Measurements from ENCODE around the gene PPP2R5E.
A peak's percentile ranks its signal among the peaks of the same experiment; 100 is the strongest.

The PPP2R5E gene

DNA sequence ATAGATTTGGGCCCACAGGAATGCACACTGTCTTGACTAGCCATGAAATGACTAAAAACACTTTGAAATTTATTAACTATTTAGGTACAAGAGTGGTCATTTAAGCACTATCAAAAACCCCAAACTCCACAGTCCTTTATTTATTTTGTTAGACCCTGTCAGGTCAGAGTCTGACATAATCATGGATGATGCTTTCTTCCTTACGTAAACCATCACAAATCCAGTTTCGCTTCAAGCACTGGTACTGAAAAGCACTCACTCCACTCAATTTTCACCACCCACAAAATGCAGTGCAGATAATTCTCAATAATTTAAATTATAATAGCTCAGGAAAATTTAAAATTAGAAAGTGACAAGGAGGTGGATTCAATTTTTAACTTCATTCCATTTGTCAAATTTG is 25.8 kb downstream of the PPP2R5E start:
- no peak for DNase-seq

DNA sequence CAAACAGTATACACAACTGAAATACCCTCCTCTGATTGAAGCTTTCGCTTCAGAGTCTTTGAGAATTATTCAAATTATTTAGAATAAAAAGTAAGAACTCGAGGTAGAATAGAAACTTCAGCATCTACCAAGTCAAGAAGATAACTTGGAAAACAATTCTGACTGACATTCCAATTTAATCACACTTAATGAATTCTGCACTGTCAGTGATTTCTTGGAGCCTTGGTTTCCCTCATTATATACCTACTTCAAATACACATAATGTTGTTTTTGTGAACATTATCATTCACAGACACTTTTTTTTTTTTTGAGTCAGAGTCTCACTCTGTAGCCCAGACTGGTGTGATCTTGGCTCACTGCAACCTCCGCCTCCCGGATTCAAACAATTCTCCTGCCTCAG is 27.9 kb downstream of the PPP2R5E start:
- DNase-seq = no peak

DNA sequence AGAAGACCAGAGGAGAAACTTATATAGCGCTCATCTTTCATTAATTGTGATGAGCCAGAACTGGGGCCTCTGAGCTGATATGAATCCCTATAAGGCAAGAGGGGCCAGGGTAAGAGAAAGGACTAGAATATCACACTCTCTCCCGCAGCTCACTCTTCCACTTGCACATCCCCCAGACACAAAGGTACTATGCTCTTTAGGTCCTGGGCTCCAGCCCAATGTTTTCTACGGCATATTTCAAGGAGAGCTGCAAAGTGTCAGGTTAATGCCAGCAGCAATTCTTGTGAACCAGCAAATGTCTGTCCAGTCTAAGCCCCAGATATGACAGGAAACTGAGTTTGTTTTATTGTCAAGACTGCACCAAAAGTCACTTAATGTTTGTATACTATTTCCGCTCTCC is 29.4 kb downstream of the PPP2R5E start:
- no peak for DNase-seq

DNA sequence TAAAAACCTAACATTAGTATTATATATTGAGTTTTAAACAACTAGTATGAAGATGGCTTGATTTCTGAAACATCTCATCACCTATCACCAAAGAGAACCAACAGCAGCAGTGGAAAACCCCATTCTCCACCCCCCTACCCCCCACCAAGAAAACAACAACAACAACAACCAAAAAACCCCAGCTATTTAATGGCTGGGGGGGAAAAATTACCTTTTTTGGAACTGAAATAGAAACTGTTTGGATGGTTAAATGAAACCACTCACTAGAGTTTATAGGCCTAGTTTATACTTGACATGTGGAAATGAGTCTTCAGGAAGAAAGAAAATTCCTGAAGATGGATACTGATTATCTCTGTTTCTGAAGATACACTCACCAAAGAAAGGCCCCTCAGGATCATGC is 30.3 kb downstream of the PPP2R5E start:
- no peak for DNase-seq

- DNase-seq = no peak
Measured at GRCh38 chr14:63510538-63510937, 32.6 kb downstream of the PPP2R5E start.

GRCh38 chr14:63508033-63508432 is 35.1 kb downstream of the PPP2R5E start:
- no peak for DNase-seq

DNA sequence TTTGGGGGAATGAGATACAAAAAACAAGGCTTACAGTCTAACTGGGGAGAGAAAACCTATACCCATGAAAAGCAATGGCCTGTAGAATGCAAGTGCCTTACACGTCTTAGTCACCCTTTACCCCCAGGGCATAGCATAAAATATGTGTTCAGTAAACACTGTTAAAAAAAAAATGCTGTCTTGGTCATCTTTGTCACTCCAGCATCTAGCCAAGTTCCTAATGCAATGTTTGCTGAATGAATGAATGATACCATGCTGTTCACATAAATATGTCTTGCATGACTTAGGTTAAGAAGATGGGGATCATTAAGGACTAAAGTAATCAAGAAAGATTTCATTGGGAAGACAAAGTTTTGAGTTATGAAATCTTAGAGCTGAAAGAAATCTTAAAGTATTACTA is 38.5 kb downstream of the PPP2R5E start:
- no peak for DNase-seq

GRCh38 chr14:63501429-63501828 is 41.7 kb downstream of the PPP2R5E start:
- DNase-seq = peak; percentile 8

GRCh38 chr14:63499701-63500250 is 43.4 kb downstream of the PPP2R5E start:
- DNase-seq = peak; percentile 22

DNA sequence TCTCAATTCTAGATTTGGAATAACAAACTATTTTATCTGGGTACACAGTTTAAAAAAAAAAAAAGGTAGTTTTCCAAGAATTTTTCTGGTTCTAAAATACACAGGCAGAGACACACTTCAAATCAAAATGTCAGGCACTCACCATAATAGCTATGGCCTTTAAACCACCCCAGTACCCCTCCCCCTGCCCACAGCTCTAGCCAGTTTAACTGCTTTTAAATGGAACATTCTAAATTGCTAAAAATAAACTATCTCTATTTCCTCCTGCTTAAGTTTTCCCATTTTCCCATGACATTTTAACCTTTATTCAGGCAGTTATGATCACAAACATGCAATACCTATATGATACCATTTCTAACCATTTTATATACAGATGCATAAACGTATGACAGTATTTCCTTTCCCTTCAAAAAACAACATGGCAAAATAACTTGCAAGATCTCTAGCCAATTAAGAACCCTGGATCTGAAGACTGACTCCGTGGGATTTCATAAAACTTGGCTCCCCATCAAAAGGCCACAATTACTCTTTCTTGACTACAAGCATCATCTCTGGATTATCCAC is 46.3 kb downstream of the PPP2R5E start:
- peak; percentile 21 for DNase-seq

GRCh38 chr14:63493246-63493645 is 49.9 kb downstream of the PPP2R5E start:
- DNase-seq = peak; percentile 64

DNA sequence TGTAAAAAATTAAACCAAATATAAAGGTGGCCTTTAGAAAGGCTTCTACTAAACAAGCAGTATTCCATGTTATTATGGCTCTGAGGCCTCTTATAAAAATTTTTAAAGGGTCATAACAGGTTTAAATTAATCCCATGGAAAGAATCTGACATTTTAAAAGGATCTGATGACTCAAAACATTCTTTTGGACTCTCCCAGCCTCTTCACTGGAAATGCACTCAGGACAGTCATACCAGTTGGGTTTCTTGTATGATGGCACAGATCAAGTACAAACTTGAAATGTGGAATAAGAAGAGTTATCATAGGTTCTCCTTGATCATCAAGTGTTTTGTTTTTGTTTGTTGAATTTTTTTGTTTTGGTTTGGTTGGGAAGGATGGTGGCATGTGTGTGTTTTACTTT is 50.8 kb downstream of the PPP2R5E start:
- DNase-seq = peak; percentile 83

DNA sequence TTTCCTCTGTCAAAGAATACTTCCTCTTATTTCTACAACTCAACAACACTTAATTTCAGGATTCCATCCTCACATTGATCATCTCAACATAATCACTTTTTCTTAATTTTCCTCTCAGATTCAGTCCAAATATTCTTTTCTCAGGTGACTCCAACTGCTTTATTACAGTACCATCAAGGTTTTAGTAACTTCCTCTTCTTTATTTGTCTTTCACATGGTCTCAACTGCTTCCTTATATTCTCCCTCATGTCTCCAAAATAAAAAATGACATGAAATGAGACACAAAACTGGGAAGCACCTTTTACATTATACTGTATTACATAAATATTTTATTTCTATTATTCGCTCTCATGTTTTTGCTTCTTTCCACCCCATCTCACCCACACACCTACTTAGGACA is 55.5 kb downstream of the PPP2R5E start:
- DNase-seq = no peak

GRCh38 chr14:63486738-63487137 is 56.4 kb downstream of the PPP2R5E start:
- DNase-seq = no peak

GRCh38 chr14:63483315-63483714 is 59.9 kb downstream of the PPP2R5E start:
- DNase-seq = no peak

GRCh38 chr14:63480599-63480998 is 62.6 kb downstream of the PPP2R5E start:
- no peak for DNase-seq

DNA sequence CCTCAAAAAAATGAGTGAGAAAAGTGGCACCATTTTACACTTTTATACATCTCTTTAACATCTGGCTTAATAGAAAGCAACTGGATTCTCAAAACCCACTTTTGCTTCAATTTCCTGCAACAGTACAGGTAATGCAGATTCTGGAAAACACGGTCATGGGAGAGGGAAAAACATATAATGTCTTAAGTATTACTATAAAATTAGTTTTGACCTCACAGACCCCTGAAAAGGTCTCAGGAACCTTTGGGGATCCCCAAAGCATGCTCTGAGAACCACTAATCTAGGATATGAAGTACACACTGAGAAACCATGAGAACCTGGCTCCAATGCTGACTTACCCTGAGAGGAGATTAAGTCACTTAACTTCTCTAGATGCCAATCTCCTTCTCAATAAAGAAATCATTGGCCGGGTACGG is 64.7 kb downstream of the PPP2R5E start:
- DNase-seq = no peak

- no peak for DNase-seq
Measured at GRCh38 chr14:63478010-63478409, 65.2 kb downstream of the PPP2R5E start.

- no peak for DNase-seq
Measured at GRCh38 chr14:63477556-63477955, 65.6 kb downstream of the PPP2R5E start.

GRCh38 chr14:63475761-63476160 is 67.4 kb downstream of the PPP2R5E start:
- no peak for DNase-seq

DNA sequence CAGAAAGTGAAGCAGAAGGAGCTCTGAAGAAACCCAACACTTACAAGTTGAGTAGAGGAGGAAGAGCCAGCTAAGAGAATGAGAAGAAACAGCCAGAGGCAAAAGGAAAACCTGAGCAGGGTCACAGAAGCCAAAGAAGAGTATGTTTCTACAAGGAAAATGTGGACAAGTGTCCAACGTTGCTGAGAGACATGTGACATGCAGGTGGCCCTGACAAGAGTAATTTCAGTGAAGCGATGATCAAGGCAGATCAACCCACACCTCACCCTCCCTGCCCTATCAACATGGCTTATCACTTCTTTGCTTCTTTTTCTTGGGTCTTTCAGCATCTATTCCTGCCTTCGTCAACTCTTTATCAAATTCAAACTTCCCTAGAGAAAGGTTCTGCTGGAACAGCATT is 68.3 kb downstream of the PPP2R5E start:
- no peak for DNase-seq

DNA sequence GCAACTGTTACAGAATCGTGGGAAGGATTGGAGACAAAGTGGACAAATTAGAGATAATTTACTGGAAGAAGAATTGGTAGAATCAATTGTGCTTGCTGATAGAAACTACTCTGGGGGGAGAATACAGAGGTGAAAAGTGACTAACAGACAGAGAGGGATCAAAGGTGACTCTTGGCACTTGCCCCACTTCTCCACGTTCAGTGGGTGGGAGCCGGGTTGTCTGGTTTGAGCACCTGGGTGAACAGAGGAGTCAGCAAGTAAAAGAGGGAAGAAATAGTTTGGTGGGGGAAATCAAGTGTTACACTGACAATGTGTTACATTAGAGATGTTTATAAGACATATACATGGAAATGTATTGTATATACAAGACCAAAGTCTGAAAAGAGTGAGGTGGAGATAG is 69.1 kb downstream of the PPP2R5E start:
- DNase-seq = no peak

DNA sequence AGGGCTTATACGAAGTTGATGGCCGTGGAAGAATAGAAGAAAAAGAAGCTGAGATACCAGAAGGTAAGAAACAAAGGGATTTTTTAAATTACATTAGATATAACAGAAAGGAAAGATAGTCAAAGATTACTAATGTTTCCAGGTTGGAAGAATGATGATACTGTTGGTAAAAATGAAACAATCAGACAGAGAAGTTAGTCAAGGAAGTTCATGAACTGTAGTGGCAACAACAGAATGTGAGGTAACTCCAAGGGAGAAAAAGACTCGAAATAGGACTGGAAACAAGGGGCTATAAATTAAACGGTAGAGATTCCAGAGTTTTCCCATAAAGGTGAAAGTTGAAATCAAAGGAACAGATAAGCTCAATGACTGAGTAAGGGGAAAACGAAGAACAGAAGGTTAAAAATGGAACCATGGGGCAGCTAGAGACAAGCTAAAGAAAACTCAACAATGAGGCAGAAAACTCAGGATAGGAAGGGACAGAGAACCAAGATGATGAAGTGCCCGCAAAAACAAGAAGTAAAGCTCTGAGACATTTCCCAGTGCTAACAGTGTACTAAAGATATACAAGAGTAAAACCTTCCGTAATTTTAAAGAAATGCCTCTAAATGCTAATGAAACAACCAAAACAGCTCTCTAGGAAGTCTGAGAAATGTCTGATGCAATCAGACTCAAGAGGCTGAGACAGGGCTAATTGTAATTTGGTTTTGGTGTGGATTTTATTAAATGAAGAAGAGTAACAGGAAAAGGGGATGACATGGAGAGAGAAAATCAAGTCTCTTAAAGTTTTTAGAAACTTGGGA is 70.0 kb downstream of the PPP2R5E start:
- peak; percentile 36 for DNase-seq

GRCh38 chr14:63470962-63471793 is 72.0 kb downstream of the PPP2R5E start:
- DNase-seq = peak; percentile 82

Measured in fibroblast of skin of right biceps (primary cell).